OCI-LY3 (cell line): ENCODE measurements around the gene GRIP1.

Experiments
- H2AFZ ChIP-seq: fragments of 200-600, 300-600 bp; shearing (Covaris generic); 2 replicates; pipeline ENCODE4 v1.6.0; 2014; ENCODE audit warnings: antibody characterized with exemption, low read depth, low read length
- H3K27ac ChIP-seq: fragments of 200-600, 300-600 bp; sonication (generic); 2 replicates; pipeline ENCODE4 v1.5.1; 2014; ENCODE audit warnings: mild to moderate bottlenecking, low read length, moderate library complexity, mixed read lengths
- H3K27me3 ChIP-seq: fragments of 200-600, 300-600 bp; sonication (generic); 2 replicates; pipeline ENCODE4 v1.6.1; 2014; ENCODE audit warnings: low read depth, low read length, mixed read lengths
- H3K36me3 ChIP-seq: fragments of 200-600, 300-600 bp; sonication (generic); replicated peaks from 2 replicates; pipeline ENCODE3; 2014; ENCODE audit warnings: low read depth, low read length, mixed read lengths
- H3K4me1 ChIP-seq: fragments of 300-600, 200-600 bp; sonication (generic); 2 replicates; pipeline ENCODE4 v1.6.1; 2014; ENCODE audit warnings: low read length, mixed read lengths
- H3K4me2 ChIP-seq: fragments of 200-600, 300-600 bp; sonication (generic); 2 replicates; pipeline ENCODE4 v1.6.1; 2014; ENCODE audit warnings: low read length, mixed read lengths
- H3K4me3 ChIP-seq: fragments of 300-600, 200-600 bp; sonication (generic); 2 replicates; pipeline ENCODE4 v1.5.1; 2014; ENCODE audit warnings: antibody characterized with exemption, mild to moderate bottlenecking, low read length, moderate library complexity
- H3K79me2 ChIP-seq: fragments of 300-600, 200-600 bp; shearing (Covaris generic); 2 replicates; pipeline ENCODE4 v1.6.1; 2014; ENCODE audit warnings: mild to moderate bottlenecking, low read length, mixed read lengths
- H3K9ac ChIP-seq: fragments of 300-600, 200-600 bp; shearing (Covaris generic); 2 replicates; pipeline ENCODE4 v1.6.0; 2014; ENCODE audit warnings: mild to moderate bottlenecking, low read length, moderate library complexity
- H3K9me3 ChIP-seq: fragments of 200-600, 300-600 bp; shearing (Covaris generic); 2 replicates; pipeline ENCODE4 v1.6.1; 2014; ENCODE audit warnings: low read length, mixed read lengths; ENCODE audit not compliant: insufficient read depth
- H4K20me1 ChIP-seq: fragments of 200-600, 300-600 bp; sonication (generic); 2 replicates; pipeline ENCODE4 v1.6.1; 2016; ENCODE audit warnings: low read length, mixed read lengths; ENCODE audit not compliant: insufficient read depth
- EZH2phosphoT487 ChIP-seq: fragments of 200-600 bp; shearing (Covaris generic); IDR thresholded peaks from 2 replicates; pipeline ENCODE4 v1.6.1; 2018; ENCODE audit warnings: antibody characterized with exemption, mixed run types, low read depth
- TF ChIP-seq, protein P1 (sequence below): fragments of 200-600, 300-600 bp; sonication (generic); IDR thresholded peaks from 2 replicates; pipeline ENCODE4 v1.5.1; 2014; ENCODE audit warnings: antibody characterized with exemption, low read length, low read depth

Gene GRIP1

DNA sequence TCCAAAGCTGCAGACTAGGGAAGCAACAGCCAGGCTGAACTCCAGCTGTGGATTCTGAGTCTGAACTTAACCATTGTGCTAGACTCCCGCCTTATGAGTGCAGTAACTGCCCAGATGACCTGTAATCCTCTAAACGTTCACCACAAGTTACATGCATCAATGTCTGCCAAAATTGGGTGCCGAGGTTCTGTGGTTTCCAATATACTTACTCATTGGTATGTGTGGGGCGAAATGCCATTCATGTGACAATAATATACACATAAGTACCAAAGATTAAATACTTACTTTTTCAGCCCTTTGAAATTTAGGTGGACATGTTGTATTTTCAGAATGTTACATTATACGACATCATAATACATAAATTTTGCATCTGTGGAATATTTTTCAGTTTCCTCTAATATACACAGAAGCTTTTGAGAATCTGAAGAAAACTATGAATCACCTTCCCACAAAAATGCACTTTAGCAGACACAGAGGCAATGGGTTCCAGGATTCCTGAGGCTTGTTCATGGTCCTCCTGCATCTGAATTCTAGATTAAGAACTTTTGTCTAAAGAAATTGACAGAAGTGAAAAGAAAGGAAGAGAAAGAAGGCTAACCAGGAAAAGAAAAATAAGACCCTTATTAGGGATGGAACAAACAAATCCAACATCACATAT is 31.7 kb downstream of the GRIP1 start:
- H3K79me2 ChIP-seq, result no peaks in the 10 kb centered on the region
- no peak overlapping the region for H3K27ac ChIP-seq
- no peaks in the 10 kb centered on the region for H3K9me3 ChIP-seq
- H3K4me2 ChIP-seq, result no peak overlapping the region
- no peak for TF ChIP-seq EZH2phosphoT487
- TF ChIP-seq, protein P1, sequence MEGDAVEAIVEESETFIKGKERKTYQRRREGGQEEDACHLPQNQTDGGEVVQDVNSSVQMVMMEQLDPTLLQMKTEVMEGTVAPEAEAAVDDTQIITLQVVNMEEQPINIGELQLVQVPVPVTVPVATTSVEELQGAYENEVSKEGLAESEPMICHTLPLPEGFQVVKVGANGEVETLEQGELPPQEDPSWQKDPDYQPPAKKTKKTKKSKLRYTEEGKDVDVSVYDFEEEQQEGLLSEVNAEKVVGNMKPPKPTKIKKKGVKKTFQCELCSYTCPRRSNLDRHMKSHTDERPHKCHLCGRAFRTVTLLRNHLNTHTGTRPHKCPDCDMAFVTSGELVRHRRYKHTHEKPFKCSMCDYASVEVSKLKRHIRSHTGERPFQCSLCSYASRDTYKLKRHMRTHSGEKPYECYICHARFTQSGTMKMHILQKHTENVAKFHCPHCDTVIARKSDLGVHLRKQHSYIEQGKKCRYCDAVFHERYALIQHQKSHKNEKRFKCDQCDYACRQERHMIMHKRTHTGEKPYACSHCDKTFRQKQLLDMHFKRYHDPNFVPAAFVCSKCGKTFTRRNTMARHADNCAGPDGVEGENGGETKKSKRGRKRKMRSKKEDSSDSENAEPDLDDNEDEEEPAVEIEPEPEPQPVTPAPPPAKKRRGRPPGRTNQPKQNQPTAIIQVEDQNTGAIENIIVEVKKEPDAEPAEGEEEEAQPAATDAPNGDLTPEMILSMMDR, result no peak
- no peak overlapping the region for H2AFZ ChIP-seq
- no peaks in the 10 kb centered on the region for H3K4me1 ChIP-seq
- no peaks in the 10 kb centered on the region for H4K20me1 ChIP-seq
- no peak overlapping the region for H3K4me3 ChIP-seq
- no peaks in the 10 kb centered on the region for H3K27me3 ChIP-seq
- no peaks in the 10 kb centered on the region for H3K36me3 ChIP-seq
- no peak overlapping the region for H3K9ac ChIP-seq

DNA sequence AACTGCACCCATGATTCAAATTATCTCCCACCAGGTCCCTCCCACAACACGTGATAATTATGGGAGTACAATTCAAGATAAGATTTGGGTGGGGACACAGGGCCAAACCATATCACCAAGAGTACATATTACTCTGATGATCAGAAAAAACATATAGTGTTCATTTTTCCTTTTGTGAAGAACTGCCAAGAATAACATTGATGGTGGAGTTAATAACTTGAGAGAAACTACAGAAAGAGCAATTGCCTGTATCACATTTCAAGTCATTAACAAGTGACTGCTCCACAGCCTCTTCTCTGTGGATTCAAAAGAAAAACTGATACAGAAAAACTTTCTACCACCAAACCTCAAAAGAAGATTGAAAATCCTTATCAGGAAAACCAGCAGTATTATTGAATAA is 34.7 kb downstream of the GRIP1 start:
- Histone ChIP-seq H2AFZ (no peak overlapping the region), H3K27me3 (no peaks in the 10 kb centered on the region), H3K4me2 (no peak overlapping the region), H3K4me3 (no peak overlapping the region), H3K4me1 (no peaks in the 10 kb centered on the region), H3K9me3 (no peaks in the 10 kb centered on the region), H3K27ac (no peak overlapping the region), H3K79me2 (no peaks in the 10 kb centered on the region), H3K9ac (no peak overlapping the region), H4K20me1 (no peaks in the 10 kb centered on the region), H3K36me3 (no peaks in the 10 kb centered on the region)
- TF ChIP-seq, protein P1, result no peak
- TF ChIP-seq EZH2phosphoT487, result no peak

DNA sequence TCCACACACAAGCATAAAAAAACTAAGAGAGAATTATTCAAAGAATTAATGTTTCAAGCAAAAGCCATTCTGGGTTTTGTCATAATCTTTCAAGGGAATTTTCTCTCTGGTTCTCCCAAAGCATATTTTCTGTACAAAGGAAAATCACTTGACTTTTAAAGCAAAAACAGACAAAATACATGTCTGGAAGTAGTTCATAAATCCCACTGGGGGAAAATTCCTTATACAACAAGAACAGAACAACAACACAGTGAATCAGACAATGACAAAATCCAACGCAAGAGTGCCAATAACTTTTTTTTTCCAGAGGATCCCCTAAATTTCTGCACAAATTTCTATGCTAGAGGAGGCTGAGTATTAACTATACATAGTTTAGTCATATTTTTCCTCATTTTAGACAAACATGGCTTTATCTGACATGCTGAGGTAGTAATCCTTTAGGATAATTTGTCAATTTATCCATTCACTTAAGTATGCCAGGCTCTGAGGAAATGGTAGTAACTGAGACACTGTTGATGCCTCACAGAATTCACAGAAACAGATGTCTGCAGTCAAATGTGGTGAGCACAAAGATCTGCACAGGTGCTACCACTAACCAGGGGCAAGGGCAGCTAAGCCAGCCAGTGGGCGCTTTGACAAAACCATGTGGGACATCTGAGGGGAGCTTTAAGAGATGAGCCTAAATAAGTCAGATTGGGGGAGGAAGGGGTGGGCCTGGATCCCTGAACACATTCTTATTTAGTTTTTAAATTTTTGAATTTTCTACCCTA is 38.0 kb downstream of the GRIP1 start:
- Histone ChIP-seq H3K36me3 (no peaks in the 10 kb centered on the region), H3K4me2 (no peak overlapping the region), H3K4me1 (no peaks in the 10 kb centered on the region), H3K27ac (no peak overlapping the region), H2AFZ (no peak overlapping the region), H3K9ac (no peak overlapping the region), H3K27me3 (no peaks in the 10 kb centered on the region), H3K9me3 (no peaks in the 10 kb centered on the region), H4K20me1 (no peaks in the 10 kb centered on the region), H3K79me2 (no peaks in the 10 kb centered on the region), H3K4me3 (no peak overlapping the region)
- TF ChIP-seq, protein P1, result no peak
- no peak for TF ChIP-seq EZH2phosphoT487

DNA sequence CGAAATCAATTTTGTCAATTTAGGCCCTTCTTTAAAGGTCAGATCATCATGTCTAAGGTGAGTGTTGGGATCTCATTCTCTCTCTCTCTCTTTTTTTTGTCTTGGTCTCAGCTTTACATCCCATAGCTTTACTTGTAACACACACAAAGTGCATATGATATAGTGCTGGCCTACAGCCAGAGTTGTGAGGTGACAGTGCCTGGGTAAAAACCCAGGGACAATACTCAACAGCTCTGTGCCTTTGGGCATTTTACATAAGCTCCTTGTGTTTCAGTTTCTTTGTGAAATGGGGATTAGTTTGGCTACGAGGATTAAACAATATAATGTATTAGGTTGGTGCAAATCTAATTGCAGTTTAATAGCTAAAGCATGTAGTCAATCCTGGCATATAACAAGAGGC is 40.2 kb downstream of the GRIP1 start:
- Histone ChIP-seq H3K4me2 (no peak overlapping the region), H4K20me1 (no peaks in the 10 kb centered on the region), H3K27ac (no peak overlapping the region), H3K9me3 (no peaks in the 10 kb centered on the region), H3K9ac (no peak overlapping the region), H3K36me3 (no peaks in the 10 kb centered on the region), H3K4me1 (no peaks in the 10 kb centered on the region), H3K4me3 (no peak overlapping the region), H2AFZ (no peak overlapping the region), H3K79me2 (no peaks in the 10 kb centered on the region), H3K27me3 (no peaks in the 10 kb centered on the region)
- TF ChIP-seq, protein P1, result no peak
- no peak for TF ChIP-seq EZH2phosphoT487
